GM21515 (cell line): ENCODE results near the gene TYW1.
"Not testable (repeated sequence)": the region's sequence is repeated elsewhere in the genome, so short reads cannot be mapped to it uniquely, and the experiment has no call there.

Experiments used
- ATAC-seq: cut with Tn5 transposase; IDR thresholded peaks from one replicate; pipeline ENCODE4 v1.9.1; 2021; ENCODE audit not compliant: unreplicated experiment

The TYW1 gene

GRCh38 chr7:67236216-67236615, 239.6 kb downstream of the TYW1 start:
- ATAC-seq: not testable (repeated sequence)

GRCh38 chr7:67242871-67243270, 246.2 kb downstream of the TYW1 start:
- not testable (repeated sequence) for ATAC-seq

GRCh38 chr7:67248364-67248763, 251.7 kb downstream of the TYW1 start:
- ATAC-seq: not testable (repeated sequence)

- no peak for ATAC-seq
These were observed 255.4 kb downstream of the TYW1 start for GRCh38 chr7:67251986-67252558.

- ATAC-seq: not testable (repeated sequence)
These were observed 258.4 kb downstream of the TYW1 start for GRCh38 chr7:67255076-67255475.

- ATAC-seq: not testable (repeated sequence)
These were observed 261.1 kb downstream of the TYW1 start for GRCh38 chr7:67257779-67258178.

GRCh38 chr7:67259363-67259762, 262.7 kb downstream of the TYW1 start:
- not testable (repeated sequence) for ATAC-seq

- ATAC-seq: not testable (repeated sequence)
These were observed 263.5 kb downstream of the TYW1 start for GRCh38 chr7:67260166-67260586.

- not testable (repeated sequence) for ATAC-seq
These were observed 267.4 kb downstream of the TYW1 start for GRCh38 chr7:67264000-67264399.

GRCh38 chr7:67266070-67266469, 269.4 kb downstream of the TYW1 start:
- not testable (repeated sequence) for ATAC-seq

- ATAC-seq: no peak
These were observed 271.3 kb downstream of the TYW1 start for GRCh38 chr7:67267914-67268313.

GRCh38 chr7:67269916-67270315, 273.3 kb downstream of the TYW1 start:
- ATAC-seq: not testable (repeated sequence)
